ENCODE data around the gene USPL1.

DNA sequence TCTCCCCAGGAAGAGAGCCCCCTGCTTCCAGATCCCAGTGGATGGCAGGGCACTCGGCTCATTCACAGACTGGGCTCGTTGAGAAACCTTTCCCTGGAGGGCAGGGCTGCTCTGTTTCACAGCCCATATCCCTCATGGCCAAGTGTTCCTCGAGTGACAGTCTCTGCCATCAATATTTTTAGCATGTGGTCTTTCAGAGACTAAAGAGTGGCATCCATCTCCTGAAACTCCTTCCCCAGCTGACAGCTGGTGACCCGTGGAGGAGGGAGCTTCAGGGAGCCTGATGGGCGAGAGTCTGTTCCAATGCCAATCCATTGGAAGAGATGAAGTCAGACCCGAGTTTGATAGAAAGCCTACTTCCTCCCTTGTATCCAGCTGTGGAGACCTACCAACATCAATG is 86.9 kb downstream of the USPL1 start:
- TF ChIP-seq, protein P1, sequence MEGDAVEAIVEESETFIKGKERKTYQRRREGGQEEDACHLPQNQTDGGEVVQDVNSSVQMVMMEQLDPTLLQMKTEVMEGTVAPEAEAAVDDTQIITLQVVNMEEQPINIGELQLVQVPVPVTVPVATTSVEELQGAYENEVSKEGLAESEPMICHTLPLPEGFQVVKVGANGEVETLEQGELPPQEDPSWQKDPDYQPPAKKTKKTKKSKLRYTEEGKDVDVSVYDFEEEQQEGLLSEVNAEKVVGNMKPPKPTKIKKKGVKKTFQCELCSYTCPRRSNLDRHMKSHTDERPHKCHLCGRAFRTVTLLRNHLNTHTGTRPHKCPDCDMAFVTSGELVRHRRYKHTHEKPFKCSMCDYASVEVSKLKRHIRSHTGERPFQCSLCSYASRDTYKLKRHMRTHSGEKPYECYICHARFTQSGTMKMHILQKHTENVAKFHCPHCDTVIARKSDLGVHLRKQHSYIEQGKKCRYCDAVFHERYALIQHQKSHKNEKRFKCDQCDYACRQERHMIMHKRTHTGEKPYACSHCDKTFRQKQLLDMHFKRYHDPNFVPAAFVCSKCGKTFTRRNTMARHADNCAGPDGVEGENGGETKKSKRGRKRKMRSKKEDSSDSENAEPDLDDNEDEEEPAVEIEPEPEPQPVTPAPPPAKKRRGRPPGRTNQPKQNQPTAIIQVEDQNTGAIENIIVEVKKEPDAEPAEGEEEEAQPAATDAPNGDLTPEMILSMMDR (conservative IDR thresholded peaks at IDR 0.05; ENCODE audit: low read depth, low read length) = no peak
- no peak for TF ChIP-seq EZH2 (IDR thresholded peaks at IDR 0.05; ENCODE audit: low read length, unreplicated experiment)
